ENCODE data around the gene SUCO. TPM values are rescaled to one million over a fixed set of nuclear protein-coding genes. Genes with fewer than 3 reads are reported as not detected.

Gene SUCO
- total RNA-seq, 1 experiment from 2014 or later: 37.7 TPM

GRCh38 chr1:172602706-172603105, 69.8 kb downstream of the SUCO start:
- H3K23me2 ChIP-seq (ENCODE audit: insufficient read length, low read depth, low read length, poor library complexity, severe bottlenecking): no peaks in the 10 kb centered on the region
- no peak overlapping the region for H3K4me3 Mint-ChIP-seq
- H4K91ac ChIP-seq (ENCODE audit: insufficient read length, low read depth, low read length): no peak overlapping the region
- H3K27me3 ChIP-seq (ENCODE audit: insufficient read depth, low read length): no peaks in the 10 kb centered on the region
- H3K79me2 ChIP-seq (ENCODE audit: insufficient read depth, low read length): peaks cover 1% of the 10 kb centered on the region; the same call in 1 of the 2 replicates
- H3K4me2 ChIP-seq (ENCODE audit: insufficient read depth, insufficient read length, low read length): no peak overlapping the region
- no peaks in the 10 kb centered on the region for H3K4me1 ChIP-seq (ENCODE audit: insufficient read depth, low read length)
- no peak overlapping the region for H4K5ac ChIP-seq (ENCODE audit: insufficient read length, low read depth, low read length)
- no peak overlapping the region for H3K56ac ChIP-seq (ENCODE audit: insufficient read length, low read depth, low read length)
- peaks cover under 1 to 2% of the 10 kb centered on the region in 2 experiments; a peak in 2 of 5 replicates for H3K9me3 Mint-ChIP-seq
- TF ChIP-seq CTCF (conservative IDR thresholded peaks at IDR 0.05): no peak
- no peak overlapping the region for H3K4ac ChIP-seq (ENCODE audit: low read depth, low read length)
- no peaks in the 10 kb centered on the region for H3K79me1 ChIP-seq (ENCODE audit: insufficient read depth, low read depth, low read length, poor library complexity, severe bottlenecking)
- no peak overlapping the region for H3K27ac ChIP-seq (ENCODE audit: insufficient read length, low read depth, low read length)
- no peak overlapping the region for H2BK5ac ChIP-seq (ENCODE audit: insufficient read length, low read length)
- no peak overlapping the region for H2AK5ac ChIP-seq (ENCODE audit: insufficient read length, low read length)
- H3K36me3 Mint-ChIP-seq (ENCODE audit: insufficient read depth in 1 of 3, low read depth in 3 of 3): peaks cover 13 to 46% (median 32%) of the 10 kb centered on the region in 3 experiments
- H3K4me1 Mint-ChIP-seq: no peaks in the 10 kb centered on the region
- no peak overlapping the region for H4K8ac ChIP-seq (replicated peaks; ENCODE audit: insufficient read length, low read depth, low read length)
- H3K14ac ChIP-seq (ENCODE audit: insufficient read depth, low read length): no peak overlapping the region
- H3K27me3 Mint-ChIP-seq (ENCODE audit: low read depth): no peaks in the 10 kb centered on the region
- H2AFZ ChIP-seq (ENCODE audit: low read length): no peak overlapping the region
- H3K9me3 ChIP-seq (ENCODE audit: control insufficient read depth, low read depth, low read length): no peaks in the 10 kb centered on the region
- no peak overlapping the region for H3K23ac ChIP-seq (ENCODE audit: insufficient read length, low read depth, low read length)
- H3K18ac ChIP-seq (ENCODE audit: insufficient read length, low read depth, low read length): no peak overlapping the region
- no peak overlapping the region for H2BK120ac ChIP-seq (ENCODE audit: low read depth, low read length, poor library complexity, severe bottlenecking)
- H3K27ac Mint-ChIP-seq: no peak overlapping the region
- H4K20me1 ChIP-seq (ENCODE audit: control insufficient read depth, insufficient read depth, insufficient read length): no peaks in the 10 kb centered on the region
- no peak overlapping the region for H2BK20ac ChIP-seq (ENCODE audit: low read depth, low read length, poor library complexity, severe bottlenecking)
- H3T11ph ChIP-seq (ENCODE audit: low read length): no peak overlapping the region
- no peak for DNase-seq
- H2BK12ac ChIP-seq (ENCODE audit: insufficient read length, low read depth, low read length): no peak overlapping the region
- H2BK15ac ChIP-seq (ENCODE audit: low read depth, low read length): no peak overlapping the region
- no peak overlapping the region for H3K9ac ChIP-seq (ENCODE audit: extremely low read depth, insufficient read length, low read length)

Measured in H9 (cell line).